GM13976 (cell line): Measurements from ENCODE around the gene RNF213.
"Not testable (repeated sequence)": the region's sequence is repeated elsewhere in the genome, so short reads cannot be mapped to it uniquely, and the experiment has no call there.

Experiments used
- DNase-seq: peaks from one replicate; pipeline ENCODE4 v3.0.0; 2012; ENCODE audit warnings: low spot score
- in situ Hi-C: fragments of 300-500 bp; cut with MboI; formaldehyde crosslinking; loops from one replicate; pipeline ENCODE4 v1.12.0; 2022; ENCODE audit warnings: low sequenced_read_pairs, mixed read lengths, inconsistent platforms; ENCODE audit not compliant: unreplicated experiment
- TF ChIP-seq, protein P1 (sequence below): IDR thresholded peaks from 2 replicates; pipeline ENCODE4 v1.5.1; 2012; ENCODE audit warnings: borderline replicate concordance, mild to moderate bottlenecking; ENCODE audit not compliant: insufficient read depth; ENCODE audit errors: extremely low read depth, missing control alignments, control extremely low read depth

The RNF213 gene

DNA sequence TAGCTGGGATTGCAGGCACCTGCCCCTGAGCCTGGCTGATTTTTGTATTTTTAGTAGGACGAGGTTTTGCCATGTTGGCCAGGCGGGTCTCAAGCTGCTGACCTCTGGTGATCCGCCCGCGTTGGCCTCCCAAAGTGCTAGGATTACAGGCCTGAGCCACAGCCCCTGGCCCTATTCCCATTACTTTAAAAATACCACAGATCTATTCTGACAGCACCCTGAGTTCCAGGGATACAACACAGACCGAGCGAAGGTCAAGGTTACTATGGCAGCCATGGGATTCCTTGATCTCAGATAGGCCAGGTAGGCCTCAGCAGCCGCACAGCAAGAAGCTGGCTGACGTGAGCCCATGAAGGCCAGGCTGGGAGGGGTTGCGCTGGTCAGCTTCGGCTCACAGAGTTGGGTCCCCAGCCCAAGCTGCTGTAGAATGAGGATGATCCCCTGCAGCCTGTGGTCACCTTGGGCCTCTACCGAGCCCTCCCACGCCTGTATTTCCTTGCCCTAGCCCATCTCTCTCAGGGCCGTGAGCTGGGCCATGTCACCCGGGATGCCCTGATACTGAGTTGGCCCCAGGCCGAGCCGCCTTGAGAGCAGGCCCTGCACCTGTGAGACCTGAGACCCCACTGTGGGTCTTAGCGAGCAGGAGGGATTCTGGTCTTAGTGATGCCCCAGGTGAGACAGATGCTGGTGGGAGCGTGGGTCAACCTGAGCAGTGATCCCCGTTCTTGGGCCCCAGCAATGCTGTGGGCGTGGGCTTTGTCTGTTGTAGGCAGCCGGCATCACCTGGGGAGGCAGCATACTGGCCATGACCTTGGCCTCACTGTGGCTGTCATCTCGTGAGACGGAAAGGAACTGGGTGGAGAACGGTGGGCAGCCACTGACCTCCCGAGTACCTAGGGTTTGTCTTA, 16.9 kb upstream of the RNF213 start:
- DNase-seq, result no peak
- in situ Hi-C loops, result no loop called here
- TF ChIP-seq, protein P1, sequence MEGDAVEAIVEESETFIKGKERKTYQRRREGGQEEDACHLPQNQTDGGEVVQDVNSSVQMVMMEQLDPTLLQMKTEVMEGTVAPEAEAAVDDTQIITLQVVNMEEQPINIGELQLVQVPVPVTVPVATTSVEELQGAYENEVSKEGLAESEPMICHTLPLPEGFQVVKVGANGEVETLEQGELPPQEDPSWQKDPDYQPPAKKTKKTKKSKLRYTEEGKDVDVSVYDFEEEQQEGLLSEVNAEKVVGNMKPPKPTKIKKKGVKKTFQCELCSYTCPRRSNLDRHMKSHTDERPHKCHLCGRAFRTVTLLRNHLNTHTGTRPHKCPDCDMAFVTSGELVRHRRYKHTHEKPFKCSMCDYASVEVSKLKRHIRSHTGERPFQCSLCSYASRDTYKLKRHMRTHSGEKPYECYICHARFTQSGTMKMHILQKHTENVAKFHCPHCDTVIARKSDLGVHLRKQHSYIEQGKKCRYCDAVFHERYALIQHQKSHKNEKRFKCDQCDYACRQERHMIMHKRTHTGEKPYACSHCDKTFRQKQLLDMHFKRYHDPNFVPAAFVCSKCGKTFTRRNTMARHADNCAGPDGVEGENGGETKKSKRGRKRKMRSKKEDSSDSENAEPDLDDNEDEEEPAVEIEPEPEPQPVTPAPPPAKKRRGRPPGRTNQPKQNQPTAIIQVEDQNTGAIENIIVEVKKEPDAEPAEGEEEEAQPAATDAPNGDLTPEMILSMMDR, result no peak

DNA sequence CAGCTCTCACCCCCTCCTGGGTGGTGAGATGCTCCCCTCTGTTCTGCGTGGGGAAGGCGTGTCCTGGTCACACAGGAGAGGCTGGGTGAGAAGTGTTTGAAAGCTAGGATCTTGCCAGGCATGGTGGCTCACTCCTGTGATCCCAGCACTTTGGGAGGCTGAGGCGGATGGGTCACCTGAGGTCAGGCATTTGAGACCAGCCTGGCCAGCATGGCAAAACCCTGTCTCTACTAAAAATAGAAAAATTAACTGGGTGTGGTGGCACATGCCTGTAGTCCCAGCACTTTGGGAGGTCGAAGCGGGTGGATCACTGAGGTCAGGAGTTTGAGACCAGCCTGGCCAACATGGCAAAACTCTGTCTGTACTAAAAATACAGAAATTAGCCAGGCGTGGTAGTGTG, 16.2 kb upstream of the RNF213 start:
- DNase-seq, in situ Hi-C loops: not testable (repeated sequence)

DNA sequence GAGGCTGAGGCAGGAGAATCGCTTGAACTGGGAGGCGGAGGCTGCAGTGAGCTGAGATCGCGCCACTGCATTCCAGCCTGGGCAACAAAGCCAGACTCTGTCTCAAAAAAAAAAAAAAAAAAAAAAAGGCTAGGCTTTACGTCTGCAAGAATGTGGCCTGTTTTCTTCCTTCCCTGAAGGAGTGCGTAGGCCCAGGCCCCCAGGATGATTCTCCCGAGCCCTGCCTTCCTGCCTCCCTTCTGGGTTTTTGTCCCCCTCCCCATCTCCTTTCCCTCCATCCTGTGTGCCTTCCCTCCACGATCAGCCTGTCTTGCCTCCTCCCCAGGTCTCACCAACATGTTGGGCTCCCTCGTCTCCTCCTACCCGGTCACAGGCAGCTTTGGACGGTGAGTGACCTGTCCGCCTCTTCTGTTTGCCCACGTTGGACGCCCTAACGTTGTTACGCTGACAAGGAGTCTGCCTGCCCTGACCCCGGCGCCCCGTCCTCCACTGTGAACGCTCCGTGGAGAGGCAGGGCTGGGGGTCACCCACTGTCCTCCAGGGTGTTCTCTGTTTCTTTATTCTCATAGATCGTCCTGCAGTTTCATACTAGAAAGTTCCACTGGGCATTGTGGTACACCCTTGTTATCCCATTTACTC, 15.7 kb upstream of the RNF213 start:
- DNase-seq, result no peak
- in situ Hi-C loops, result no loop called here
- TF ChIP-seq, protein P1, result no peak

DNA sequence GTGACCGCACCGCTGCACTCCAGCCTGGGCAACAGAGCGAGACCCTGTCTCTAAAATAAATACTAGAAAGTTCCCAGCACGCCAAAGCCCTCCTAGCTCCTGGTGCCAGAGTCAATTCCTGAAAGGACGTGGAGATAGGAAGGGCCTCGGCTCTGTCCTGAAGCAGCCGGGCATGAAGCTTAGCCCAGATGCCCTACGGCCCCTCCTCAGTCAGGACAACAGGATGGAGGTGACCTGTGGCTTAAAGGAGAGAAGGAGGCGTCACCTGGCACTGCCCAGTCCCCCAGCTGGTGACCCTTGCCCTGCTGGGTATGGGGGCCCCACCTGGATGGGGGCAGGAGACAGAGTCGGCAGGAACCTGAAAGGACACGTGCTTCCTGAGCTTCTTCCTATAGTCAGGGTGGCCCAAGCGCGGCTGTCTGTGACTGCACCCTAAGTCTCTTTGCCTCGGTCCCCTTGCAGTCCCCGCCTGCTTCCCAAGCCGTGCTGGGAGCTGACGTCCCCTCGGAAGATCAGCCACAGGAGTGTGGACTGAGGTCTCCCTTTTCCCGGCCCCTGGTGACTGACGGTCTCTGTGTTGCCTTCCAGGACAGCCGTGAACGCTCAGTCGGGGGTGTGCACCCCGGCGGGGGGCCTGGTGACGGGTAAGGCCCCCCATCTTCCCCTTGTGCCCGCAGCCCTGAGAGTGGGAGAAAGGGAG, 14.9 kb upstream of the RNF213 start:
- no peak for DNase-seq
- in situ Hi-C loops, result no loop called here
- TF ChIP-seq, protein P1, result no peak

DNA sequence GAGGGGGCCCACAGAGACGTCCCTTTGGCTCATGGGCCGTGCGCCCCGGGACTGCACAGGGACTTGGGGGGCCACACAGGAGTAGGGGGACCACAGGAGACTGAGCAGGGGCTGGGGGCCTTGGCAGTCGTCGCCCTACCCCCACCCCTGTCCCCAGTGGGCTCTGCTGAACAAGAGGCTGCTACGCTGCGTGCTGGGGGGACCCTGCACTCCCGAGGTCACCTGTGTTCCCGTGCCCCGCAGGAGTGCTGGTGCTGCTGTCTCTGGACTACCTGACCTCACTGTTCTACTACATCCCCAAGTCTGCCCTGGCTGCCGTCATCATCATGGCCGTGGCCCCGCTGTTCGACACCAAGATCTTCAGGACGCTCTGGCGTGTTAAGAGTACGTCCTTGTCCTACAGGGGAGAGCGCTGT, 14.4 kb upstream of the RNF213 start:
- DNase-seq, result no peak
- in situ Hi-C loops, result no loop called here
- TF ChIP-seq, protein P1, result no peak

DNA sequence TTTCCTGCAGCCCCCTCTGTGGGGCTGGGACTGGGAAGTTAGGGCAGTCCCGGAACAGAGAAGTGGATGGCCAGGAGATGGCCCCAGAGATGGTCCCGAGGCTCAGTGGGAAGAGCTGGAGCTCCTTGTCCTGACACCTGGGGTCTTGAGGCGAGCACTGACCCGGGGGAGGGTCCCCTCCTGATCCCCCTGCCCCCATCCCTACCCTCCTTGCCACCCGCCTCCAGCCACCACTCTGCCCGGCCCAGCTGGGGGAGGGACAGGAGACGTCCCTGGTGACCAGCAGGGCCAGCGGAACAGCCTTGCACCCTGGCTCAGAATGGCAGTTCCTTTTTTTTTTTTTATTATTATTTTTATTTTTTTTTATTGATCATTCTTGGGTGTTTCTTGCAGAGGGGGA, 13.9 kb upstream of the RNF213 start:
- TF ChIP-seq, protein P1, result no peak
- in situ Hi-C loops, result no loop called here
- DNase-seq, result no peak

DNA sequence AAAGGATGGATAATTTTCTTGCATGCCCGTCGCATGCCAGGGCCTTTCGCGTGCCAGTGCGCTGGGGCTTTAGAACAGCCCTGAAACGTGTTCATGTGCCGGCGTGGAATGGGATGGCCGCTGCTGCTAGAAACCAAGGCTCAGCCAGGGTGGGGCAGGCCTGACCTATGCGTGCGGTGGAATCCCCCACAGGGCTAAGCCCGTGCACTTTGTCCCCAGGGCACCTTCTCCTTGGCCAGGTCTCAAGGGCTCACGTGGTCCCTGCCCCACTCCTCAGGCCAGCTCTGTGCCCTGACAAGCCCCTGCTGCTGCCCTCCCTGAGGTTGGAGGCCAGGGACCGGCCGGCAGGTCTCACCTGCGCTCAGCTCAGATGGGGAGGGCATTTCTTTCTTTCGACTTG, 13.1 kb upstream of the RNF213 start:
- TF ChIP-seq, protein P1, result no peak
- no peak for DNase-seq
- in situ Hi-C loops, result no loop called here
